HEK293 (cell line): Measurements from ENCODE around the gene DDR2.

Experiments
- CTCF ChIA-PET: fragments of 350-600 bp; formaldehyde crosslinking; extraction: SDS; loops from one replicate; lab custom pipeline; 2021; ENCODE audit warnings: antibody characterized with exemption; lab: Yijun Ruan, JAX
- POLR2A ChIA-PET: fragments of 300-600 bp; formaldehyde crosslinking; extraction: SDS; loops from one replicate; lab custom pipeline; 2020; ENCODE audit warnings: antibody characterized with exemption, inconsistent platforms; lab: Yijun Ruan, JAX
- H3K27ac ChIP-seq: fragments of 200-500 bp; sonication (Bioruptor generic); 2 replicates; pipeline ENCODE4 v1.5.1; 2014; ENCODE audit warnings: low read depth, low read length, control low read depth, inconsistent platforms; ENCODE audit errors: extremely low read depth
- H3K36me3 ChIP-seq, 2 experiments: fragments of 200-500 bp in 1 of 2; sonication (Bioruptor generic) in 1 of 2; 1 replicate in 1 of 2; 2 replicates in 1 of 2; pipeline ENCODE4 v1.5.1; 2014 to 2017; ENCODE audit warnings: inconsistent platforms in 2 of 2, low read length in 2 of 2; ENCODE audit not compliant: control insufficient read depth in 2 of 2, insufficient read depth in 1 of 2
- H3K4me1 ChIP-seq: fragments of 200-500 bp; sonication (Bioruptor generic); 2 replicates; pipeline ENCODE4 v1.5.1; 2014; ENCODE audit warnings: mild to moderate bottlenecking, low read length, inconsistent platforms; ENCODE audit not compliant: control insufficient read depth, insufficient read depth
- H3K4me3 ChIP-seq: 2 replicates; pipeline ENCODE4 v1.5.1; 2011; ENCODE audit warnings: low read depth, mild to moderate bottlenecking, control low read depth, low read length, moderate library complexity
- H3K9me3 ChIP-seq: fragments of 200-500 bp; sonication (Bioruptor generic); 2 replicates; pipeline ENCODE4 v1.5.1; 2014; ENCODE audit warnings: low read depth, low read length, inconsistent platforms; ENCODE audit not compliant: control insufficient read depth, insufficient read depth
- BCL11B ChIP-seq: fragments of 450-650 bp; formaldehyde crosslinking; IDR thresholded peaks from 2 replicates; pipeline ENCODE4 v1.5.1; 2016; ENCODE audit warnings: low read depth, missing biosample characterization, missing genetic modification characterization
- GLIS1 ChIP-seq: fragments of 450-650 bp; formaldehyde crosslinking; IDR thresholded peaks from 2 replicates; pipeline ENCODE4 v1.5.1; 2016; ENCODE audit warnings: missing biosample characterization, missing genetic modification characterization
- HOXD13 ChIP-seq: sonication (generic); formaldehyde crosslinking; IDR thresholded peaks from 2 replicates; pipeline ENCODE4 v1.8.0; 2022; ENCODE audit warnings: missing genetic modification reagents, borderline replicate concordance
- SP3 ChIP-seq: fragments of 450-650 bp; formaldehyde crosslinking; IDR thresholded peaks from 2 replicates; pipeline ENCODE4 v1.5.1; 2016; ENCODE audit warnings: missing biosample characterization, missing genetic modification characterization
- SP7 ChIP-seq: fragments of 450-650 bp; formaldehyde crosslinking; IDR thresholded peaks from 2 replicates; pipeline ENCODE4 v1.5.1; 2016; ENCODE audit warnings: missing biosample characterization, missing genetic modification characterization
- TCF7L2 ChIP-seq: IDR thresholded peaks from 2 replicates; pipeline ENCODE4 v1.6.1; 2011; ENCODE audit warnings: low read depth, mild to moderate bottlenecking, inconsistent platforms, low read length, moderate library complexity, borderline replicate concordance
- ZBTB1 ChIP-seq: fragments of 450-650 bp; formaldehyde crosslinking; IDR thresholded peaks from 2 replicates; pipeline ENCODE4 v1.5.1; 2016; ENCODE audit warnings: missing biosample characterization, missing genetic modification characterization
- ZEB2 ChIP-seq: fragments of 450-650 bp; formaldehyde crosslinking; IDR thresholded peaks from 2 replicates; pipeline ENCODE4 v1.5.1; 2016; ENCODE audit warnings: missing biosample characterization, missing genetic modification characterization
- ZFP37 ChIP-seq: fragments of 450-650 bp; formaldehyde crosslinking; IDR thresholded peaks from 2 replicates; pipeline ENCODE4 v1.5.1; 2016; ENCODE audit warnings: missing biosample characterization, missing genetic modification characterization
- ZFP41 ChIP-seq: fragments of 450-650 bp; formaldehyde crosslinking; IDR thresholded peaks from 2 replicates; pipeline ENCODE4 v1.5.1; 2016; ENCODE audit warnings: missing biosample characterization, missing genetic modification characterization, borderline replicate concordance
- ZNF138 ChIP-seq: fragments of 450-650 bp; formaldehyde crosslinking; IDR thresholded peaks from 2 replicates; pipeline ENCODE4 v1.5.1; 2016; ENCODE audit warnings: missing biosample characterization, missing genetic modification characterization, borderline replicate concordance
- ZNF155 ChIP-seq: fragments of 450-650 bp; formaldehyde crosslinking; IDR thresholded peaks from 2 replicates; pipeline ENCODE4 v1.5.1; 2016; ENCODE audit warnings: missing biosample characterization, missing genetic modification characterization
- ZNF223 ChIP-seq: fragments of 450-650 bp; formaldehyde crosslinking; IDR thresholded peaks from 2 replicates; pipeline ENCODE4 v1.5.1; 2016; ENCODE audit warnings: missing biosample characterization, missing genetic modification characterization
- ZNF335 ChIP-seq: fragments of 450-650 bp; formaldehyde crosslinking; conservative IDR thresholded peaks from 2 replicates; pipeline ENCODE4 v1.5.1; 2016; ENCODE audit warnings: missing biosample characterization, missing genetic modification characterization
- ZNF350 ChIP-seq: fragments of 450-650 bp; formaldehyde crosslinking; IDR thresholded peaks from 2 replicates; pipeline ENCODE4 v1.5.0; 2017; ENCODE audit warnings: missing biosample characterization, mild to moderate bottlenecking, missing genetic modification characterization
- ZNF600 ChIP-seq: fragments of 450-650 bp; formaldehyde crosslinking; IDR thresholded peaks from 2 replicates; pipeline ENCODE4 v1.5.1; 2016; ENCODE audit warnings: missing biosample characterization, missing genetic modification characterization
- ZNF658 ChIP-seq: fragments of 450-650 bp; formaldehyde crosslinking; IDR thresholded peaks from 2 replicates; pipeline ENCODE4; 2016; ENCODE audit warnings: missing biosample characterization, missing genetic modification characterization
- ZNF707 ChIP-seq: fragments of 450-650 bp; formaldehyde crosslinking; IDR thresholded peaks from 2 replicates; pipeline ENCODE4 v1.5.1; 2016; ENCODE audit warnings: missing biosample characterization, missing genetic modification characterization
- ZNF776 ChIP-seq: fragments of 450-650 bp; formaldehyde crosslinking; IDR thresholded peaks from 2 replicates; pipeline ENCODE4 v1.5.0; 2017; ENCODE audit warnings: missing biosample characterization, missing genetic modification characterization, borderline replicate concordance
- ZNF837 ChIP-seq: fragments of 450-650 bp; formaldehyde crosslinking; IDR thresholded peaks from 2 replicates; pipeline ENCODE4 v1.5.1; 2016; ENCODE audit warnings: missing biosample characterization, missing genetic modification characterization
- ZSCAN30 ChIP-seq: fragments of 450-650 bp; IDR thresholded peaks from 2 replicates; pipeline ENCODE4 v1.5.1; 2018; ENCODE audit warnings: missing biosample characterization, mild to moderate bottlenecking, missing genetic modification characterization, moderate library complexity
- ZXDB ChIP-seq: fragments of 450-650 bp; formaldehyde crosslinking; IDR thresholded peaks from 2 replicates; pipeline ENCODE4 v1.5.1; 2016; ENCODE audit warnings: missing biosample characterization, missing genetic modification characterization
- TF ChIP-seq, protein P1 (sequence below): fragments of 450-650 bp; formaldehyde crosslinking; conservative IDR thresholded peaks from 2 replicates; pipeline ENCODE4 v1.5.1; 2016; ENCODE audit warnings: low read depth, missing biosample characterization, missing genetic modification characterization
- TF ChIP-seq, protein P2 (sequence below): fragments of 450-650 bp; formaldehyde crosslinking; IDR thresholded peaks from 2 replicates; pipeline ENCODE4 v1.5.1; 2016; ENCODE audit warnings: missing biosample characterization, missing genetic modification characterization
- TF ChIP-seq, protein P3 (sequence below): fragments of 450-650 bp; formaldehyde crosslinking; IDR thresholded peaks from 2 replicates; pipeline ENCODE4 v1.5.1; 2017; ENCODE audit warnings: missing biosample characterization, missing genetic modification characterization

DDR2 gene

DNA sequence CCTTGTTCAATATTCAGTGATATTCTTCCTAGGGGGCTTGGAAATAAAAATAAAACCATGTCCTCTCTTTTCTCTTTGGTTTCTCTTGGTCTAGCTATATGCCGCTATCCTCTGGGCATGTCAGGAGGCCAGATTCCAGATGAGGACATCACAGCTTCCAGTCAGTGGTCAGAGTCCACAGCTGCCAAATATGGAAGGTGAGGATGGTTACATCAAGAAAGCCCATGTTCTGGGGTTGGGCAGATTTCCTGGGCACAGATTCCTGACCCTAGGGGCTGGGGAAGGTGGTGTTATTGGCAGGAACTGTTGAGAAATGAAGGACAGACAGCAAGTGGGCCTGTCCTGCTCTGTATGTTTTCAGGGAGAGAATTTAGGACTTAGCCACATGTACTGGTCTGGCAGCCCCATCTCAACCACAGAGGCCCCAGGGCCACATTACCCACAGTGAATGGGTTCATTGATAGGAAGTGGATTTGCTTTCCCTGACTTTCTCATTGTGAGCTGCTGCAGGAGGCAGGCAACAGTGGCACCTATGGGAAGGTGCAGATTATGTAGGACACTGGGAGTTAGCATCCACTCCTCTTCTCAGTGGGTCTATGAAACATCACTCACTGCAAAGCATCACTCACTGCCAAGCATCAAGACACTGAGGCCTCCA, 120.9 kb downstream of the DDR2 start:
- CTCF ChIA-PET = no interaction called here
- Histone ChIP-seq H3K4me3 (no peak overlapping the region), H3K4me1 (no peaks in the 10 kb centered on the region), H3K9me3 (no peaks in the 10 kb centered on the region), H3K36me3 (no peaks in the 10 kb centered on the region), H3K27ac (no peak overlapping the region)
- TF ChIP-seq SP3 (no peak), ZSCAN30 (tag by site-specific recombination) (no peak), TCF7L2 (no peak), ZNF335 (tag by site-specific recombination) (no peak), ZNF658 (no peak), ZEB2 (tag by site-specific recombination) (no peak), ZFP37 (tag by site-specific recombination) (no peak), ZNF600 (no peak), ZNF837 (no peak), SP7 (no peak)
- POLR2A ChIA-PET = interaction anchor here (0.6 kb wide), 1 partner anchor 139 kb away, joined by 3 read pairs; no protein-coding TSS in a partner anchor

DNA sequence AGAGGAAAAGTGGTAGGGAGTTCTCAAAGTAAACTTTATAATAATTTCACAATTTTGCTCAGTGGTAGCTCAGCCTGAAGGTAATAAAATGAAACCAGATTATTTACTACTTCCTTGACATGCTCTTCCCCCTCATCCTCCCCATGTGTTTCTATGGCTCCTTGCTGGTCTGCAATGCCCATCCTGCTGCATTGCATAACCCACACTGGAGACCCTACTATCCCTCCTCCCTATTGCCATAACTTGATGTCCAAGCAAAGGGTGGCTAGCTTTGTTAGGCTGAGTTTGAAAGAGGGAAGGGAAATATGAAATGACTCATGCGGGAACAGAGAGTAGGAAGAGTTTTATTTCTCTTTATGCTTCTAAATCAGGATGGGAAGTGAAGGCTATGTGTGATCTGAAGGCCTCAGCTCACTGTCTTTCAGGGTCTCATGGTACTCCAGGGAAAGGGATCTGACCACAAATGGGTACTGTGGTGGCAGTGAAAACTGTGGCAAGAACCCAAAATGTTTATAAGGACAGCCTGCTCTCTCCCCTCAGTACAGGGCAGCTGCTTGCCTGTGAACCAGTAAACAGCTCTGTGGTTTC, 121.8 kb downstream of the DDR2 start:
- no peak for TF ChIP-seq ZNF707 (tag by site-specific recombination)
- TF ChIP-seq, protein P1, sequence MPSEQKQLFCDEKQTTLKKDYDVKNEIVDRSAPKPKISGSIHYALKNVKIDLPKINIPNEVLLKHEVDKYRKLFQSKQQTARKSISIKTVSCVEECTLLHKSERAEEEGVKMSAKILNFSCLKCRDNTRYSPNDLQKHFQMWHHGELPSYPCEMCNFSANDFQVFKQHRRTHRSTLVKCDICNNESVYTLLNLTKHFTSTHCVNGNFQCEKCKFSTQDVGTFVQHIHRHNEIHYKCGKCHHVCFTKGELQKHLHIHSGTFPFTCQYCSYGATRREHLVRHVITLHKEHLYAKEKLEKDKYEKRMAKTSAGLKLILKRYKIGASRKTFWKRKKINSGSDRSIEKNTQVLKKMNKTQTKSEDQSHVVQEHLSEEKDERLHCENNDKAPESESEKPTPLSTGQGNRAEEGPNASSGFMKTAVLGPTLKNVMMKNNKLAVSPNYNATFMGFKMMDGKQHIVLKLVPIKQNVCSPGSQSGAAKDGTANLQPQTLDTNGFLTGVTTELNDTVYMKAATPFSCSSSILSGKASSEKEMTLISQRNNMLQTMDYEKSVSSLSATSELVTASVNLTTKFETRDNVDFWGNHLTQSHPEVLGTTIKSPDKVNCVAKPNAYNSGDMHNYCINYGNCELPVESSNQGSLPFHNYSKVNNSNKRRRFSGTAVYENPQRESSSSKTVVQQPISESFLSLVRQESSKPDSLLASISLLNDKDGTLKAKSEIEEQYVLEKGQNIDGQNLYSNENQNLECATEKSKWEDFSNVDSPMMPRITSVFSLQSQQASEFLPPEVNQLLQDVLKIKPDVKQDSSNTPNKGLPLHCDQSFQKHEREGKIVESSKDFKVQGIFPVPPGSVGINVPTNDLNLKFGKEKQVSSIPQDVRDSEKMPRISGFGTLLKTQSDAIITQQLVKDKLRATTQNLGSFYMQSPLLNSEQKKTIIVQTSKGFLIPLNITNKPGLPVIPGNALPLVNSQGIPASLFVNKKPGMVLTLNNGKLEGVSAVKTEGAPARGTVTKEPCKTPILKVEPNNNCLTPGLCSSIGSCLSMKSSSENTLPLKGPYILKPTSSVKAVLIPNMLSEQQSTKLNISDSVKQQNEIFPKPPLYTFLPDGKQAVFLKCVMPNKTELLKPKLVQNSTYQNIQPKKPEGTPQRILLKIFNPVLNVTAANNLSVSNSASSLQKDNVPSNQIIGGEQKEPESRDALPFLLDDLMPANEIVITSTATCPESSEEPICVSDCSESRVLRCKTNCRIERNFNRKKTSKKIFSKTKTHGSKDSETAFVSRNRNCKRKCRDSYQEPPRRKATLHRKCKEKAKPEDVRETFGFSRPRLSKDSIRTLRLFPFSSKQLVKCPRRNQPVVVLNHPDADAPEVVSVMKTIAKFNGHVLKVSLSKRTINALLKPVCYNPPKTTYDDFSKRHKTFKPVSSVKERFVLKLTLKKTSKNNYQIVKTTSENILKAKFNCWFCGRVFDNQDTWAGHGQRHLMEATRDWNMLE (tag by site-specific recombination) = no peak
- Histone ChIP-seq H3K36me3 (no peaks in the 10 kb centered on the region), H3K9me3 (no peaks in the 10 kb centered on the region), H3K4me3 (no peak overlapping the region), H3K4me1 (no peaks in the 10 kb centered on the region), H3K27ac (no peak overlapping the region)
- POLR2A ChIA-PET = interaction anchor here (0.6 kb wide), 1 partner anchor 140 kb away, joined by 3 read pairs; no protein-coding TSS in a partner anchor
- CTCF ChIA-PET = interaction anchor here (0.6 kb wide), 1 partner anchor 556 kb away, joined by 3 read pairs; no protein-coding TSS in a partner anchor

DNA sequence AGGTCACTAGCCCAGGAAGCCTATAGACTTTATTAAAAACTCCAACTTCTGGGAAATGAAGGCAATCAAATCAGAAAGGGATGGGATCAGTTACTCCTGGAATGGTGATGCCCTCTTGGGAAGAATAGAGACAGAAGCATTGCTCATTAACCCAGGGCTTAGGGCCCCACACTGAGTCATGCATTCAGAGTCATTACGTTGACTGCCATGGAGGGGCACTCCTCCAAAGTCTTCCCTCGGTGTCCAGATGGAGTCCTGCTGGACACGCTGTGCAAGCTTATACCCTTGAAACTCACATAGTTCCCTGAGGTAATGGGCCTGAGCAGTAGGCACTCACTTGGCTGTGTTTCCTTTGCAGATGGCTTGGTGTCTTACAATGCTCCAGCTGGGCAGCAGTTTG, 123.0 kb downstream of the DDR2 start:
- POLR2A ChIA-PET = no interaction called here
- H3K4me1 ChIP-seq = no peaks in the 10 kb centered on the region
- TF ChIP-seq ZNF350 (tag by site-specific recombination) = no peak
- no peak for TF ChIP-seq ZBTB1 (tag by site-specific recombination)
- TF ChIP-seq BCL11B (tag by site-specific recombination) = no peak
- TF ChIP-seq ZXDB (tag by site-specific recombination) = no peak
- TF ChIP-seq GLIS1 = no peak
- no peak for TF ChIP-seq ZNF776 (tag by site-specific recombination)
- no peak for TF ChIP-seq HOXD13 (CRISPR knock-in tag)
- TF ChIP-seq, protein P2, sequence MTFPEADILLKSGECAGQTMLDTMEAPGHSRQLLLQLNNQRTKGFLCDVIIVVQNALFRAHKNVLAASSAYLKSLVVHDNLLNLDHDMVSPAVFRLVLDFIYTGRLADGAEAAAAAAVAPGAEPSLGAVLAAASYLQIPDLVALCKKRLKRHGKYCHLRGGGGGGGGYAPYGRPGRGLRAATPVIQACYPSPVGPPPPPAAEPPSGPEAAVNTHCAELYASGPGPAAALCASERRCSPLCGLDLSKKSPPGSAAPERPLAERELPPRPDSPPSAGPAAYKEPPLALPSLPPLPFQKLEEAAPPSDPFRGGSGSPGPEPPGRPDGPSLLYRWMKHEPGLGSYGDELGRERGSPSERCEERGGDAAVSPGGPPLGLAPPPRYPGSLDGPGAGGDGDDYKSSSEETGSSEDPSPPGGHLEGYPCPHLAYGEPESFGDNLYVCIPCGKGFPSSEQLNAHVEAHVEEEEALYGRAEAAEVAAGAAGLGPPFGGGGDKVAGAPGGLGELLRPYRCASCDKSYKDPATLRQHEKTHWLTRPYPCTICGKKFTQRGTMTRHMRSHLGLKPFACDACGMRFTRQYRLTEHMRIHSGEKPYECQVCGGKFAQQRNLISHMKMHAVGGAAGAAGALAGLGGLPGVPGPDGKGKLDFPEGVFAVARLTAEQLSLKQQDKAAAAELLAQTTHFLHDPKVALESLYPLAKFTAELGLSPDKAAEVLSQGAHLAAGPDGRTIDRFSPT (tag by site-specific recombination) = no peak
- no peak for TF ChIP-seq ZNF707 (tag by site-specific recombination)
- TF ChIP-seq, protein P3, sequence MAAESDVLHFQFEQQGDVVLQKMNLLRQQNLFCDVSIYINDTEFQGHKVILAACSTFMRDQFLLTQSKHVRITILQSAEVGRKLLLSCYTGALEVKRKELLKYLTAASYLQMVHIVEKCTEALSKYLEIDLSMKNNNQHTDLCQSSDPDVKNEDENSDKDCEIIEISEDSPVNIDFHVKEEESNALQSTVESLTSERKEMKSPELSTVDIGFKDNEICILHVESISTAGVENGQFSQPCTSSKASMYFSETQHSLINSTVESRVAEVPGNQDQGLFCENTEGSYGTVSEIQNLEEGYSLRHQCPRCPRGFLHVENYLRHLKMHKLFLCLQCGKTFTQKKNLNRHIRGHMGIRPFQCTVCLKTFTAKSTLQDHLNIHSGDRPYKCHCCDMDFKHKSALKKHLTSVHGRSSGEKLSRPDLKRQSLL = no peak
- no peak for TF ChIP-seq ZFP41 (tag by site-specific recombination)
- TF ChIP-seq ZNF223 = no peak
- TF ChIP-seq ZNF155 (tag by site-specific recombination) = no peak
- TF ChIP-seq ZNF138 (tag by site-specific recombination) = no peak
- TF ChIP-seq ZEB2 (tag by site-specific recombination) = no peak

More for the DNA sequence above, 123.0 kb downstream of the DDR2 start:
- no peaks in the 10 kb centered on the region for H3K36me3 ChIP-seq
- H3K9me3 ChIP-seq = no peaks in the 10 kb centered on the region
- H3K4me3 ChIP-seq = no peak overlapping the region
- no peak overlapping the region for H3K27ac ChIP-seq
- CTCF ChIA-PET = no interaction called here
